Right cardiac atrium (tissue), 5 donors: Measurements from ENCODE around the gene PRKN. TPM values are rescaled to one million over a fixed set of nuclear protein-coding genes. Genes with fewer than 3 reads are reported as not detected.
"Not testable (repeated sequence)": the region's sequence is repeated elsewhere in the genome, so short reads cannot be mapped to it uniquely, and the experiment has no call there.

ENCODE experiments used
- ATAC-seq, 2 donors: fragments of 200-7000 bp; cut with Tn5 transposase; one replicate each; pipeline versions ENCODE4 v1.8.0 to v1.9.1; 2020; ENCODE audit warnings: moderate library complexity in 2 of 2, mild to moderate bottlenecking in 1 of 2
- DNase-seq, 3 donors: peaks; one replicate each; pipeline ENCODE4 v3.0.0-alpha.2; 2020
- H3K27ac ChIP-seq: one replicate; pipeline ENCODE4 v1.5.1; 2013; ENCODE audit warnings: mild to moderate bottlenecking, low read length, control low read depth, moderate library complexity
- H3K27me3 ChIP-seq: one replicate; pipeline ENCODE4 v1.6.1; 2013; ENCODE audit not compliant: control insufficient read depth, insufficient read depth
- H3K4me1 ChIP-seq: one replicate; pipeline ENCODE4 v1.6.1; 2013; ENCODE audit warnings: low read length; ENCODE audit not compliant: control insufficient read depth, insufficient read depth
- H3K4me3 ChIP-seq: one replicate; pipeline ENCODE4 v1.5.1; 2013; ENCODE audit warnings: low read length, control low read depth
- H3K9me3 ChIP-seq: one replicate; pipeline ENCODE4 v1.6.1; 2013; ENCODE audit warnings: low read length; ENCODE audit not compliant: control insufficient read depth
- WGBS: extraction: QIAGEN DNeasy Blood & Tissue Kit; methylation state at CpG from one replicate; pipeline ENCODE4 v1.1.7; 2013; 5-methylcytosine and 5-hydroxymethylcytosine counted together
- intact Hi-C, 4 donors: fragments of 100-400 bp; cut with DNase I; formaldehyde crosslinking; loops; one replicate each; pipeline versions ENCODE4 v1.11.0 to v1.14.0; 2022 to 2023
- polyA plus RNA-seq: library from polyadenylated mRNA; stranded (reverse); fragments of 200-250 nt; gene quantifications from one replicate; pipeline ENCODE4 v1.2.3, GENCODE V29; 2013
- total RNA-seq, 4 donors: library from RNA; stranded (reverse); fragmentation: NEBNext Ultra II Directional; extraction: Animal tissue kit (Norgen Biotek cat#: 25700); gene quantifications; one replicate each; pipeline ENCODE4 v1.2.1, GENCODE V29; 2021
- donor health status: healthy with polysubstance abuse.
- donor health status: DM: no; HTN: yes; CAD: no.
- donor health status: DM: no; HTN: no; CAD: no.
- donor health status: DM: no; HTN: yes; CAD: no; lungs with severe emphysema.
- donor health status: DM: yes; HTN: yes; CAD: no.

Gene PRKN
- total and polyA plus RNA-seq, 5 donors, result 9.6 to 33.0 (median 24.8) TPM

DNA sequence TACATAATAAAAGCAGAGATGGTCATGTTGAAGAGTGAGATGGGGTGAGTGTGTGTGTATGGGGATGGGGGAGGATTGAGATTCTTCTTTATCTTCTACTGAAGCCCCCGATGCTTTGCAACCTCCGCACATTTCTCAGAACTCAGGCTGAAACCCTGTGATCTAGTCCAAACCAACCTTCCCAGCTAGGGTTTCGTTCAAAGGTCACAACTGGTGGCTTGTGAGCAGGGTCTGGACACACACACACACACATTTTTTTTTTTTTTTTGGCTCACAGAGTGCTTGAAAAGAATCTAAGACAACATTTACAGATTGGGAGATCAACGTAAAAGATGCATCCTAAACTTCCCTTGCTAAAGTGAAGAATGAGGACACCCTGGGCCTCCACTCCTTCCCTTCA is 1228.7 kb downstream of the PRKN start:
- no peak for ATAC-seq

DNA sequence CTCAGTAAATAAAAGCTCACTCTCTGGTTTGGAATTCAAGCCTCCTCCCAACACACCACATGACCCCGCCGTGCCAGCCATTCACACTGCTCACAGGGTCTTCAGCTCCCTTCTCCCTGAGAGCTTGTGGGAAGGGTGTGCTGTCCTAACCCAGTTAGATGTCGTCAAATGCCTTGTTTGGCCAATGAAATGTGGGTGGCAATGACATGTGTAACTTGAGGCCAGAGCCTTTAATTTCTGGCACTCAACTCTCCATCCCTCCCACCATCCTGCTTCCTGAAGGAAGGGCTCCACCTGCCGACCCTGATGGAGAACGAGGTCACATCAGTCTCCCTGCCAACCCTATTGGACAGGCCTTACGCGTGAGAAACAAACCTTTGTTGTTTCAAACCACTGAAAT is 1229.2 kb downstream of the PRKN start:
- 51% methylated on average over 7 of the region's 7 CpGs for WGBS
- H3K27me3 ChIP-seq, result no peaks in the 10 kb centered on the region
- no peak overlapping the region for H3K4me3 ChIP-seq
- intact Hi-C loops, result no loop called here
- DNase-seq (no peak), ATAC-seq (peak; percentile 23 to 63)
- no peaks in the 10 kb centered on the region for H3K9me3 ChIP-seq
- H3K27ac ChIP-seq, result no peak overlapping the region
- H3K4me1 ChIP-seq, result peaks cover 2% of the 10 kb centered on the region

More for the DNA sequence above, 1228.7 kb downstream of the PRKN start:
- WGBS, result 89% methylated on average over 4 of the region's 4 CpGs
- H3K9me3 ChIP-seq, result no peaks in the 10 kb centered on the region
- H3K27ac ChIP-seq, result no peak overlapping the region
- intact Hi-C loops, result no loop called here
- no peak for DNase-seq
- H3K27me3 ChIP-seq, result no peaks in the 10 kb centered on the region
- peaks cover 2% of the 10 kb centered on the region for H3K4me1 ChIP-seq
- no peak overlapping the region for H3K4me3 ChIP-seq

GRCh38 chr6:161496941-161497340 is 1230.6 kb downstream of the PRKN start:
- intact Hi-C loops, result no loop called here
- ATAC-seq, result no peak
- Histone ChIP-seq H3K4me3 (no peak overlapping the region), H3K27ac (no peak overlapping the region), H3K4me1 (peaks cover 2% of the 10 kb centered on the region), H3K9me3 (no peaks in the 10 kb centered on the region), H3K27me3 (no peaks in the 10 kb centered on the region)
- WGBS, result 78% methylated on average over 8 of the region's 8 CpGs
- no peak for DNase-seq

DNA sequence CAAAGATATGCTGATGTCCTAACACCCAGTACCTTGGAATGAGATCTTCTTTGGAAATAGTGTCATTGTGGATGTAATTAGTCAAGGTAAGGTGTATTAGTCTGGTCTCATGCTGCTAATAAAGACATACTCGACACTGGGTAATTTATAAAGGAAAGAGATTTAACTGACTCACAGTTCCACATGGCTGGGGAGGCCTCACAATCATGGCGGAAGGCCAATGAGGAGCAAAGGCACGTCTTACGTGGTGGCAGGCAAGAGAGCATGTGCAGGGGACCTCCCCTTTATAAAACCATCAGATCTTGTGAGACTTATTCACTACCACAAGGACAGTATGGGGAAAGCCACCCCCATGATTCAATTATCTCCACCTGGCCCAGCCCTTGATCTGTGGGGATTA is 1231.3 kb downstream of the PRKN start:
- ATAC-seq, H3K27me3 ChIP-seq, DNase-seq, H3K27ac ChIP-seq, intact Hi-C loops, H3K4me3 ChIP-seq, H3K9me3 ChIP-seq, H3K4me1 ChIP-seq: not testable (repeated sequence)
- WGBS, result 88% methylated on average over 4 of the region's 4 CpGs

GRCh38 chr6:161494566-161494965 is 1233.0 kb downstream of the PRKN start:
- no peak overlapping the region for H3K27ac ChIP-seq
- no peaks in the 10 kb centered on the region for H3K27me3 ChIP-seq
- no peak for DNase-seq
- intact Hi-C loops, result no loop called here
- H3K4me1 ChIP-seq, result peaks cover 2% of the 10 kb centered on the region
- no peak overlapping the region for H3K4me3 ChIP-seq
- no peaks in the 10 kb centered on the region for H3K9me3 ChIP-seq
- no peak for ATAC-seq
- 70% methylated on average over 7 of the region's 7 CpGs for WGBS

DNA sequence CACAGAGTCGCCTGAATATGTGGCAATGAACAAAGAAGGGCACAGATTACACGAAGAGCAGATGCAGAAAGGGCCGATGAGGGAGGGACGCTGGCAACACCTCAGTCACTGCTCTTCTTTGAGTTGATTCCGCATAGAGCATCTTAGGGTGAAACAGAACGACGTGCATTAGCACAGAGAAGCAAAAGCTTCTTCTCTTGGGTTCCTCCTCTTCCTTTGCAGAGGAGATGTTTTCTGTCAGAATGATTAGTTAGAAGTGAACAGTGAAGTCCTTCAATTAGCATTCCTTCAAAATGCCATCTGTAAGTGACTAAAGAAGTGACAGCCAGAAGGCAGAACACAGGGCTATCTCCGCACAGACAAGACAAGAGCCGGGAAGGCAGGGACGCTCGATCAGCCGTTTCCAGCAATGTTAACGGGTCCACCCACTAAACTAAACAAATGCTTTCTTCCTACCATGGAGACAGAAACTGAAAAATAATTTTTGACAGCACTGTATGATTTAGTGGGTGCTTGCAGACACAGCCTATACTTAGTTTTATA is 1233.9 kb downstream of the PRKN start:
- Histone ChIP-seq H3K4me3 (no peak overlapping the region), H3K27me3 (no peaks in the 10 kb centered on the region), H3K4me1 (peaks cover 2% of the 10 kb centered on the region), H3K27ac (no peak overlapping the region), H3K9me3 (no peaks in the 10 kb centered on the region)
- intact Hi-C loops, result no loop called here
- ATAC-seq (peak; percentile 63 to 73), DNase-seq (no peak)
- 49% methylated on average over 13 of the region's 13 CpGs for WGBS

DNA sequence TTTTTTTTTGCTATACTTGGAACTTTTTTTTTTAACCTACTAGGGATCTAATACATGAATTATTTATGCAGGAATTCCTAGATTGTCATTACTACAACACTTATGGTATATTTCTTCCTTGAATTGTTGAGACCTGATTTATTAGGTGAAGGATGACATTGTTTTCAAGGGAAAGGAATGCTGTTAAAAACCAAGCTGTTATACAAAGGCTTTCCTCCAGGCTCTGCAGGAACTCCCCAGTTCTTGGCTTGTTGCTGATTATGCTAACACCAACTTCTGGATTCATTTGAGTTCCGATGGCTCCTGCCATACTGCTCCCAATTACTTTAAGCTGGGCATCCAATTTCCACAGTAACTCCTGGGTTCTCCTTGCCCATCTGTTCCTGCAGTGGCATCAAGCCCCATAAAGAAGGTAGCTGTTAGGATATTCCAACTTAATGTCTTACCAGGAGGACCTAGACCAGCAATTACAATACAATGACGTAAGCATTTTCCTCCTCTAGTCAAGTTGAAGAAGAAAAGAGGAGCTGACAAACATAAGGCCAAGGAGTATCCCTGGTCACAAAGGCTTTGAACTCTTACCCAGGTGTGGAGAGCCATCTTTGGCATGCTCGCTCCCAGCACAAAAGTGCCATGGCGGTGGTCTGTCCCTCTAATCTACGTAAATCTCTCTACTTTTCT is 1237.8 kb downstream of the PRKN start:
- Histone ChIP-seq H3K9me3 (no peaks in the 10 kb centered on the region), H3K27ac (no peak overlapping the region), H3K4me3 (no peak overlapping the region), H3K27me3 (no peaks in the 10 kb centered on the region), H3K4me1 (peaks cover 4% of the 10 kb centered on the region)
- 94% methylated on average over 5 of the region's 5 CpGs for WGBS
- ATAC-seq (no peak), DNase-seq (no peak)
- intact Hi-C loops, result no loop called here

DNA sequence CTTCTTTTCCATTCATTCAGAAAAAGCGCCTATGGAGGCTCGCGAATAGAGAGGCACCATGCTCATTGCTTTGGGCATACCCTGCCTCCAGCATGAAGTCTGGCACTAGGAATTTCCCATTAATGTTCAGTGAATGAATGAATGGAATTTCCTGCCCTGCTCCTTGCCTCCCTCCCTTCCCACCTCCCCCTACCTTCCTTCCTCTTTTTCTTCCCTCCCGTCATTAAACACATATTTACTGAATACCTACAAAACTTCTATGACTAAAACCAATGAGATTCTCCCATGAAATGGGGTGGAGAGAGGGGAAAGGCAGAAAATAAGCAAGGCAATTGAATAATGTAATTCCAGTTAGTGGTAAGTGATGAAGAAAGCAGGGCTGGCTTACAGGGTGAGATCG is 1239.9 kb downstream of the PRKN start:
- Histone ChIP-seq H3K27ac (no peak overlapping the region), H3K9me3 (no peaks in the 10 kb centered on the region), H3K27me3 (no peaks in the 10 kb centered on the region), H3K4me3 (no peak overlapping the region), H3K4me1 (peaks cover 3% of the 10 kb centered on the region)
- intact Hi-C loops, result no loop called here
- ATAC-seq (no peak), DNase-seq (no peak)
- WGBS, result 89% methylated on average over 5 of the region's 5 CpGs

- WGBS, result 100% methylated on average over 1 of the region's 1 CpG
- H3K27ac ChIP-seq, result no peak overlapping the region
- intact Hi-C loops, result no loop called here
- H3K4me3 ChIP-seq, result no peak overlapping the region
- no peaks in the 10 kb centered on the region for H3K9me3 ChIP-seq
- no peaks in the 10 kb centered on the region for H3K27me3 ChIP-seq
- ATAC-seq (no peak), DNase-seq (no peak)
- H3K4me1 ChIP-seq, result peaks cover 5% of the 10 kb centered on the region
These were observed 1240.4 kb downstream of the PRKN start for GRCh38 chr6:161487217-161487531.

DNA sequence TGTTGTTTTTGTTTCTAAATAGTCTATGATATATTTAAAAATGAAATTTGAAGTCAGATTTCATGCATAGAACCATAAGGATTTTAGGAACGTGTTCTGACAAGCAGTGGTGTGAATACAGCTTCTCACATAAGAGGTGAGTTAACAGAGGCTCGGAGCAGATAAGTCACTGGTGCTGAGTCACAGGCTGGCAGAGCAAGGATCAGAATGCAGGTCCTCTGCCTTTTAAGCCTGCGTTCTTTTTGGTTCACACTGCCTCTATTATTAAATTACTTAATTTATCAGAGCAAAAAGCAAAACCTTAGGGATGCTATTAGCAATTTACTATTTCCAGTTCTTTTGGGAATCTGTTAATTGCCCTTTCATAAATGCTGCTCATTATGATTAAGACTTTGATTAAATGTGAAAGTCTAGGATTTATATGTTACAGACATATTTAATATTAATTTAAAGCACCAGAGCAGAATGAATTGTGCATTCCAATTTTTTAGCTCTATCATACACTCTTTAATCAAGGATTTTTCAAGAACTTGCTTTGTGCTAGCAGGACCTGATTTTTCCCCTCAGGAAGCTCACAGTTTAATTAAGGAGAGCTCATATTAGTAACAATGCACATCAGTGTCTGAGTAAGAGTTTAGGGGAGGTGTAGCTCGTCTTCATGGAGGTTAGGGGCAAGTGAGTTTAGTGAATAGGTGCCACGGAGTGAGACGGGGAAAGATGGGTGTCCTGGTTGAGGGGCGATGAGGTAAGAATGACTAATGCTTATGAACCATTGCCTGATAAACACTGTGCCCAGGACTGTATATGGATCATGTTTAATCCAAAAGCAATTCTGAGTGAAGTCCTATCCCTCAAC is 1241.0 kb downstream of the PRKN start:
- Histone ChIP-seq H3K4me3 (no peak overlapping the region), H3K9me3 (no peaks in the 10 kb centered on the region), H3K4me1 (peaks cover 5% of the 10 kb centered on the region), H3K27ac (no peak overlapping the region), H3K27me3 (no peaks in the 10 kb centered on the region)
- intact Hi-C loops, result no loop called here
- ATAC-seq (peak; percentile 69 to 77), DNase-seq (no peak)
- 61% methylated on average over 7 of the region's 7 CpGs for WGBS

GRCh38 chr6:161482517-161482858 is 1245.1 kb downstream of the PRKN start:
- H3K4me1 ChIP-seq, result peaks cover 5% of the 10 kb centered on the region
- ATAC-seq (no peak), DNase-seq (no peak)
- H3K4me3 ChIP-seq, result no peak overlapping the region
- H3K27ac ChIP-seq, result no peak overlapping the region
- H3K27me3 ChIP-seq, result no peaks in the 10 kb centered on the region
- no peaks in the 10 kb centered on the region for H3K9me3 ChIP-seq
- 52% methylated on average over 3 of the region's 3 CpGs for WGBS
- intact Hi-C loops, result no loop called here
